ENCODE measurements around the gene NRG3.

GRCh38 chr10:82136103-82136502 lies 261.1 kb downstream of the NRG3 start:
- TF ChIP-seq CTCF (IDR thresholded peaks at IDR 0.05) (no peak), POLR2A (IDR thresholded peaks at IDR 0.05) (no peak)
